ENCODE data around the gene PROB1. TPM values are rescaled to one million over a fixed set of nuclear protein-coding genes. Genes with fewer than 3 reads are reported as not detected.
"Not testable (repeated sequence)": the region's sequence is repeated elsewhere in the genome, so short reads cannot be mapped to it uniquely, and the experiment has no call there.

PROB1 gene
- total RNA-seq, 4 donors from 2014 or later, result 0.18 to 0.94 (median 0.84) TPM

DNA sequence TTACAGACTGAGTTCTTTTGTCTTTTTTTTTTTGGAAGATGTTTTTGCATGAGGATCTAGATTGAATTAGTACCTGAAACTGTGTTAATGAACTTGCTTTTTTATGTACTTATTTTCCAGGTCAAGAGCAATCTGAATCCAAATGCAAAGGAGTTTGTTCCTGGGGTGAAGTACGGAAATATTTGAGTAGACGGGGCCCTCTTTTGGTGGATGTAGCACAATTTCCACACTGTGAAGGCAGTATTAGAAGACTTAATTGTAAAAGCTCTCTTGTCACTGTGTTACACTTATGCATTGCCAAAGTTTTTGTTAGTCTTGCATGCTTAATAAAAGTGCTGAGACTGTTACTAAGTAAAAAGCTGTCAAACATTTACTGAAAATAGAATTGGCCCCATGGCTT is 26.3 kb downstream of the PROB1 start:
- Histone ChIP-seq H3K9me3 (no peaks in the 10 kb centered on the region), H3K36me3 (peaks cover 0 to 78% (median 2%) of the 10 kb centered on the region in 3 donors), H3K4me3 (no peak overlapping the region), H3K27me3 (no peaks in the 10 kb centered on the region), H3K4me1 (no peaks in the 10 kb centered on the region), H3K27ac (no peak overlapping the region)
- DNase-seq, result no peak
- TF ChIP-seq, protein P1, sequence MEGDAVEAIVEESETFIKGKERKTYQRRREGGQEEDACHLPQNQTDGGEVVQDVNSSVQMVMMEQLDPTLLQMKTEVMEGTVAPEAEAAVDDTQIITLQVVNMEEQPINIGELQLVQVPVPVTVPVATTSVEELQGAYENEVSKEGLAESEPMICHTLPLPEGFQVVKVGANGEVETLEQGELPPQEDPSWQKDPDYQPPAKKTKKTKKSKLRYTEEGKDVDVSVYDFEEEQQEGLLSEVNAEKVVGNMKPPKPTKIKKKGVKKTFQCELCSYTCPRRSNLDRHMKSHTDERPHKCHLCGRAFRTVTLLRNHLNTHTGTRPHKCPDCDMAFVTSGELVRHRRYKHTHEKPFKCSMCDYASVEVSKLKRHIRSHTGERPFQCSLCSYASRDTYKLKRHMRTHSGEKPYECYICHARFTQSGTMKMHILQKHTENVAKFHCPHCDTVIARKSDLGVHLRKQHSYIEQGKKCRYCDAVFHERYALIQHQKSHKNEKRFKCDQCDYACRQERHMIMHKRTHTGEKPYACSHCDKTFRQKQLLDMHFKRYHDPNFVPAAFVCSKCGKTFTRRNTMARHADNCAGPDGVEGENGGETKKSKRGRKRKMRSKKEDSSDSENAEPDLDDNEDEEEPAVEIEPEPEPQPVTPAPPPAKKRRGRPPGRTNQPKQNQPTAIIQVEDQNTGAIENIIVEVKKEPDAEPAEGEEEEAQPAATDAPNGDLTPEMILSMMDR (IDR thresholded peaks at IDR 0.05), result no peak
- TF ChIP-seq POLR2A (IDR thresholded peaks at IDR 0.05), result no peak

DNA sequence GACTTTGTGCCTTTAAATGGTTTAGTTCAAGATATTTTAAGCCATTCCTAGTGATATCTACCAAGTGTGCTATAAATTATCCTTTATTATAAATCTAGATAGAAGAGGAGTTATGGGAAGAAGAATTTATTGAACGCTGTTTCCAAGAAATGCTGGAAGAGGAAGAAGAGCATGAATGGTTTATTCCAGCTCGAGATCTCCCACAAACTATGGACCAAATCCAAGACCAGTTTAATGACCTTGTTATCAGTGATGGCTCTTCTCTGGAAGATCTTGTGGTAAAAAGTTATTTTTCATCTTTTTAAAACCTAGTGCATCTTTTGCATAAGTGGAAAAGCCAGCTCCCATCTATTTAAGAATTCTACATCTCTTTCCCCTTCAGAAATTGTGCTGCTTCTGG is 30.4 kb downstream of the PROB1 start:
- Histone ChIP-seq H3K4me1 (no peaks in the 10 kb centered on the region), H3K4me3 (no peak overlapping the region), H3K27me3 (no peaks in the 10 kb centered on the region), H3K36me3 (peaks cover 0 to 68% (median 2%) of the 10 kb centered on the region in 3 donors), H3K27ac (no peak overlapping the region), H3K9me3 (no peaks in the 10 kb centered on the region)
- TF ChIP-seq, protein P1 (IDR thresholded peaks at IDR 0.05), result no peak
- no peak for TF ChIP-seq POLR2A (IDR thresholded peaks at IDR 0.05)
- no peak for DNase-seq

DNA sequence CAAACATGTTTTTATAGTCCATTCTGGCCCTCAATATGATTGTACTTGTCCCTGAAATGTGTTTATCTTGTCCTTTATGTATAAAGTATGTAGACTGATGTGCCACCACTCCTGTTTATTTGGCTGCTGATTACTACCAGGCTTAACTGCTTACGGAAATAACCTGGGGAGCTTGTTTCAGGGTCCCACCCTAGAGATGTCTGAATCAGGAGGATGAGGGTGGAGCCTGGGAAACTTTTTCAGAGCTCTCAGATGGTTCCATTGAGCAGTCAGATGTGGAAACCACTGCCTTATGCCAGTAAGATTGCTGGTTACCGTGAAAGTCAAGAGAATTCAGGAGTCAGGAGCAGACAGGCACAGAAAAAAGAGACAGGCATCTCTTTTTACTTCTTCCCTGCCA is 31.0 kb downstream of the PROB1 start:
- no peak for DNase-seq
- Histone ChIP-seq H3K36me3 (peaks cover 0 to 62% (median 2%) of the 10 kb centered on the region in 3 donors), H3K4me1 (no peaks in the 10 kb centered on the region), H3K4me3 (no peak overlapping the region), H3K27me3 (no peaks in the 10 kb centered on the region), H3K9me3 (no peaks in the 10 kb centered on the region), H3K27ac (no peak overlapping the region)
- TF ChIP-seq, protein P1 (IDR thresholded peaks at IDR 0.05), result no peak
- no peak for TF ChIP-seq POLR2A (IDR thresholded peaks at IDR 0.05)

DNA sequence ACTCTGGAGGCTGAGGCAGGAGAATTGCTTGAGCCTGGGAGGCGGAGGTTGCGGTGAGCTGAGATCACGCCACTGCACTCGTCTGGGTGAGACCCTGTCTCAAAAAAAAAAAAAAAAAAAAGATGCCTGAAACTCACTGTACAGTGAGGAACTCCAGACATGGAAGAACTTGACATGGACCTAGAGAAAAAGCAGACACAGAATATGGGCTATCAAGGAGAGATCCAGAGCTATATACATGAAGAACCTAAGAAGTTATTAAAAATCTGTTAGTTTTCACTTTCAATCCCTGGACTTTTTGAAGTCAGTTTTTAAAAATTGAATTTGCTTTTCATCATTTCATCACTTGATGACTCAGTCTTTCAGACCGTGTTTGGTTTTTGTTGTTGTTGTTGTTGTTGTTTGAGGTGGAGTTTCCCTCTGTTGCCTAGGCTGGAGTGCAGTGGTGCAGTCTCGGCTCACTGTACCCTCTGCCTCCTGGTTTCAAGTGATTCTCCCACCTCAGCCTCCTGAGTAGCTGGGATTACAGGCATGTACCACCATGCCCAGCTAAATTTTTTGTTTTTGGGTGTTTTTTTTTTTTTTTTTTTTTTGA is 33.0 kb downstream of the PROB1 start:
- TF ChIP-seq, protein P1 (IDR thresholded peaks at IDR 0.05), result no peak
- TF ChIP-seq POLR2A (IDR thresholded peaks at IDR 0.05), result no peak
- DNase-seq, result no peak
- H3K27ac ChIP-seq, result no peak overlapping the region
- H3K4me3 ChIP-seq, result no peak overlapping the region
- H3K9me3 ChIP-seq, result no peaks in the 10 kb centered on the region
- H3K4me1 ChIP-seq, result no peaks in the 10 kb centered on the region
- H3K36me3 ChIP-seq, result peaks cover 0 to 42% (median 0%) of the 10 kb centered on the region in 3 donors
- no peaks in the 10 kb centered on the region for H3K27me3 ChIP-seq

DNA sequence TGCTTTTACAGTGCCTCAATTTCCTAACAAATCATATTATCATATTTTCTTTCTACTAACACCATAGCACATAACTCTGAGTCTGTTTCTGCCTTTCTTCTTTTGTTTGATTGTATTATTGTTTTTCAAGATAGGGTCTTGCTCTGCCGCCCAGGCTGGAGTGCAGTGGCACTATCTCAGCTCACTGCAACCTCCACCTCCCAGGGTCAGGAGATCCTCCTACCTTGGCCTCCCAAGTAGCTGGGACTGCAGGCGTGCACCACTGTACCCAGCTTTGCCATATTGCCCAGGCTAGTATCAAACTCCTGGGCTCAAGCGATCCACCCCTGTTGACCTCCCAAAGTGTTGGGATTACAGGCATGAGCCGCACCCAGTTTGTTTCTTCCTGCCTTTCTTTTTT is 34.5 kb downstream of the PROB1 start:
- TF ChIP-seq, protein P1 (IDR thresholded peaks at IDR 0.05), result no peak
- TF ChIP-seq POLR2A (IDR thresholded peaks at IDR 0.05), result no peak
- H3K4me3 ChIP-seq, result no peak overlapping the region
- no peak overlapping the region for H3K27ac ChIP-seq
- DNase-seq, result no peak
- no peaks in the 10 kb centered on the region for H3K4me1 ChIP-seq
- H3K36me3 ChIP-seq, result peaks cover 0 to 27% (median 0%) of the 10 kb centered on the region in 3 donors
- no peaks in the 10 kb centered on the region for H3K9me3 ChIP-seq
- H3K27me3 ChIP-seq, result no peaks in the 10 kb centered on the region

DNA sequence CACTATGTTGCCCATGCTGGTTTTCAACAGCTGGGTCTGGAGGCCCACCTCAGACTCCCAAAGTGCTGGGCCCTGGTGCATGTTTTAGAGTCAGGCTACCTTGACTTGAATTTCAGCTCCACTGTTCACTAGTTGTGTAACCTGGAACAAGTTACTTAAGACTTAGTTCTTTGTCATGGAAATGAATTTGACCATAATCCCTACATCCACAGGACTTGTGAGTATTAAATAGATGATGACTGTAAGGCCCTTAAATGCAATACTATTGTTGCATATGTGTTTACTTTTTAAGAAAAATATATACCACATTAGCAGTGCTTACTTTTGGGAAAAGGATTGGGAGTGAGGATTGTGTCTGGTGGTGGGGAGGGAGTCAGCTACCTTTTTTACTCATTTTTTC is 36.8 kb downstream of the PROB1 start:
- DNase-seq, result no peak
- no peak for TF ChIP-seq POLR2A (IDR thresholded peaks at IDR 0.05)
- TF ChIP-seq, protein P1 (IDR thresholded peaks at IDR 0.05), result no peak
- Histone ChIP-seq H3K4me3 (no peak overlapping the region), H3K27ac (no peak overlapping the region), H3K4me1 (no peaks in the 10 kb centered on the region), H3K36me3 (peaks cover 0 to 10% (median 0%) of the 10 kb centered on the region in 3 donors), H3K27me3 (no peaks in the 10 kb centered on the region), H3K9me3 (no peaks in the 10 kb centered on the region)

DNA sequence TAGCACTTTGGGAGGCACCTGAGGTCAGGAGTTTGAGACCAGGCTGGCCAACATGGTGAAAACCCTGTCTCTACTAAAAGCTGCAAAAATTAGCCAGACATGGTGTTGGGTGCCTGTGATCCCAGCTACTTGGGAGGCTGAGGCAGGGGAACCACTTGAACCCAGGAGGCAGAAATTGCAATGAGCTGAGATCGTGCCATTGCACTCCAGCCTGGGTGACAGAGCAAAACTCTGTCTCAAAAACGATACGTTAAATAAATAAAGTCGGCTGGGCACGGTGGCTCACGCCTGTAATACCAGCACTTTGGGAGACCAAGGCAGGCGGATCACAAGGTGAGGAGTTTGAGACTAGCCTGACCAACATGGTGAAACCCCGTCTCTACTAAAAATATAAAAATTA is 39.0 kb downstream of the PROB1 start:
- not testable (repeated sequence) for H3K9me3 ChIP-seq, H3K27me3 ChIP-seq, H3K36me3 ChIP-seq, H3K4me1 ChIP-seq, H3K4me3 ChIP-seq, H3K27ac ChIP-seq, DNase-seq

Measured in Peyer's patch (tissue), 4 donors.